HCEC 1CT (cell line): ENCODE results near the gene C6orf62.
A peak's percentile ranks its signal among the peaks of the same experiment; 100 is the strongest.
"Not testable (repeated sequence)": the region's sequence is repeated elsewhere in the genome, so short reads cannot be mapped to it uniquely, and the experiment has no call there.

Experiments used
- DNase-seq: peaks from one replicate; pipeline ENCODE4 v3.0.0-alpha.2; 2017

C6orf62 gene

GRCh38 chr6:24742216-24742738, 23.3 kb upstream of the C6orf62 start:
- no peak for DNase-seq

- no peak for DNase-seq
These were observed 21.9 kb upstream of the C6orf62 start for GRCh38 chr6:24740861-24741260.

- DNase-seq: no peak
These were observed 19.8 kb upstream of the C6orf62 start for GRCh38 chr6:24738741-24739140.

GRCh38 chr6:24734710-24735109, 15.8 kb upstream of the C6orf62 start:
- DNase-seq: not testable (repeated sequence)

- DNase-seq: no peak
These were observed 15.2 kb upstream of the C6orf62 start for GRCh38 chr6:24734166-24734565.

GRCh38 chr6:24731456-24732134, 12.6 kb upstream of the C6orf62 start:
- DNase-seq: not testable (repeated sequence)

- DNase-seq: not testable (repeated sequence)
These were observed 11.7 kb upstream of the C6orf62 start for GRCh38 chr6:24730653-24731052.

DNA sequence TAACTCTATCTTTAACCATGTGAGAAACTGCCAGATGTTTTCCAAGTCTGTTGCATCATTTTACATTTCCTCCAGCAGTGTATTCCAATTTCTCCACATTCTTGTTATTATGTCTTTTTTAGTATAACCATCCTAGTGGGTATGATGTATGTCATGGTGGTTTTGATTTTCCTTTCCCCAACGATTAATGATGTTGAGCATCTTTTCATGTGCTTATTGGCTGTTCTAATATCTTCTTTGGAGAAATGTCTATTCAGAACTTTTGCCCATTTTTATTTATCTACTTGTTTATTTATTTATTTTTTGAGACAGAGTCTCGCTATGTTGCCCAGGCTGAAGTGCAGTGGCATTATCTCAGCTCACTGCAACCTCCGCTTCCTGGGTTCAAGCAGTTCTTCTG, 4.3 kb upstream of the C6orf62 start:
- no peak for DNase-seq

GRCh38 chr6:24721461-24722215, 2.7 kb upstream of the C6orf62 start:
- DNase-seq: peak; percentile 84

GRCh38 chr6:24720604-24721460, 1.9 kb upstream of the C6orf62 start:
- DNase-seq: peak; percentile 100

DNA sequence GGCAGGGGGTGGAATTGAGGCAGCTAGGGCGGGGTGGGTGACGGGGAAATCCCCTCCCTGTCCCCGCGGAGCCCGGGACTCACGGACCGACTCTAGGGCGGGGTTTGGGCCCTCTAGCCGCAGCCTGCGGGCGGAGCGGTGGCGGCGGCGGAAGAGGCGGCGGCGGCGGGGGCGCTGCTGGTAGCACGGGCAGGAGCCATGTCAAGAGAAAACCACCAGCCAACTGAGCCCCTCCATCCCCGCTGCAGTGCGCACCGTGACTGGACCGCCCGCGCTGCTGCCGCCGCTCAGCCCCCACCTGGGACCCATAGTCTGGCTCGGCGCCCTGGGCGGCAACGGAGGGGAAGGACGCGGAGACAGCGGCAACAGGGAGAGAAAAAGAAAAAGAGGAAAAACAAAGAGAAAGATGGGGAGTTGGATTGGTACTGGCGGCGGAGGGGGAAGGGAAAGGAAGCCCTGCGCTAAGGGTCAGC, 1.2 kb upstream of the C6orf62 start:
- peak; percentile 41 for DNase-seq

DNA sequence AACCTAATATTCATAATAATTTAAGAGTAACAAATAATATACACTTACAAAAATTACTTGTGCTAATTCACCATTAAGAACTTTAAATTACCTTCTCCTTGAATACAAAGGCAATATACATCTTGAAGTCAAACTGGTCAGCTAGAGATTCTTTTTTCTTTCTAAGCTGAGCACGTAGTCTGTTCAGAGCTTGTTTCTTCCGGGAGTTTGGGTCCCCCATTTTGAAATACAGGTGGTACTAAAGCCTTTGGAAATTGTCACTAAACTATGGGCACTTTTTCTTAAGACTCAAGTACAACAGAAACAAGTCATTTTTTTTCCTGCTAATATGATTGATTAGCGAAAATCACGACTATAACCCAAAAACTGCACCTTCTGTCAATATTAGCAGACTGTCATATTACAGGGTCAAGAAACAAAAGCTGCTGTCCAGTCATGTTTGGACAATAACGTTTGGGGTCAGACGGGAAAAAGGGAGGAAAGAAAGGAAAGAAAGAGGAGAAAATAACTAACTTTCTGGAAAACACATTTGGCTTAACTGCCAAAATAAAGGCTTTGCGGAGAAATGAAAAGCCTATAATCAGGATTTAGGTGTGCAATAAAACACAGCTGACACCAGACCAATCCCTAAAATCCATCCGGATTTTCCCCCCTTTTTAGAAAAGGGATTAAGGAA, 367 bp downstream of the C6orf62 start:
- no peak for DNase-seq

- DNase-seq: not testable (repeated sequence)
These were observed 2.3 kb downstream of the C6orf62 start for GRCh38 chr6:24716602-24717148.

GRCh38 chr6:24710519-24711303, 8.2 kb downstream of the C6orf62 start:
- DNase-seq: no peak

GRCh38 chr6:24709014-24709711, 9.8 kb downstream of the C6orf62 start:
- DNase-seq: no peak

DNA sequence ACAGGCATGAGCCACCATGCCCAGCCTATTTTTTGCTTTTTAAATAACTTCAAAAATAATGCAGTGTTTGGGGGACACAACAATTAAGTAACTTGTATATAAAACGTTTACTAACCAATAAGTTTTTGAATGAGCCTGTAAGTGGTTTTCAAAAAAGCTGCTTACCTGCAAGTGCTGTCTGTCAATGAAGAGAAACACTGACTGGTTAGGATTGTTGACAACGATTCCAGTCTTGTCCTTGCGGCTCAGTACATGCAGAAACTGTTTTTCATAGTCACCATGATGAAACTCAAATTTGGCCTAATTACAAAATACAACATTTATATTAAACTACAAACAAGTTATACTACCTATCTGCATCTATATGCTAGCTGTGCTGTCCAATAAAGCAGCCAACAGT, 10.3 kb downstream of the C6orf62 start:
- DNase-seq: no peak

DNA sequence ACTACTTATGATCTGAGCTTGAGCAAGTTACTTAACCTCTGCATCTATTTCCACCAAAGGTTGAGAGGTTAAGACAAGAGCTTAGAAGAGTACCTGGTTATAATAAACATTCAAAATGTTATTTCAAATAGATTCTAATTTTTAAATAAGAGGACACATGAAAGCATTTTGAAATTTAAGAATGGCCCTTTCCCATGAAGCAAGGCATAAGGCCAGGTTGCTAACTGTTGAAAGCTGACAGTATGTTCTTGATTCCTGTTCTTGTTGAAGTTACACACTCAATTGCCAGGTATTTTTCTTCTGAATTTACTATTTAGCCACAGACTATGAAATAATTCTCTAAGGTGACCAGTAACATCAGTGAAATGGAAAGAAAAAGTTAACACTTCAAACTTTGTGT, 14.5 kb downstream of the C6orf62 start:
- DNase-seq: no peak

DNA sequence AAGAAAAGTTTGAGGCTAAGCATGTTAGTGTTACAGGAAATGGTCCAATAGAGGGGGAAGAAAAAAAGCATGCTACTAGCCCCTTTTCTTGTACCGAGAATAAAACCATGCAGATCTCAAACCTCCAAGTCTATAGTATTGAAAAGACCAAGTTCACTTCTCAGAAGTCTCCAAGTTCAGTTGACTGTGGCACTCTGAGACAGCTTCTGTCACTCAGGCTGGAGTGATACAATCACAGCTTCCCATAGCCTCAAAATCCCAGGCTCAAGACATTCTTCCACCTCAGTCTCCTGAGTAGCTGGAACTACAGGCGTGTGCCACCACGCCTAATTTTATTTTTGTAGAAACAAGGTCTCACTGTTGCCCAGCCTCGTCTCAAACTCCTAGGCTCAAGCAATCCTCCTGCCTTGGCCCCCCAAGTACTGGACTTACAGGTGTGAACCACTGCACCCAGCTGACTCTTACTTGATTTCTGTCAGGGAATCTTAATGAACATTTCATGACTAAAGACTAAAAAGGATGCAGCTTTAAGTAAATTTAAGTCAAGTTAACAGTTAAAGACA, 16.2 kb downstream of the C6orf62 start:
- no peak for DNase-seq

- no peak for DNase-seq
These were observed 19.2 kb downstream of the C6orf62 start for GRCh38 chr6:24699521-24700359.
